Loucy (cell line): ENCODE results near the gene CLEC2D.
"Not testable (repeated sequence)": the region's sequence is repeated elsewhere in the genome, so short reads cannot be mapped to it uniquely, and the experiment has no call there.

ENCODE experiments used
- EZH2phosphoT487 ChIP-seq: fragments of 200-600 bp; IDR thresholded peaks from 2 replicates; pipeline ENCODE4 v1.6.1; 2018; ENCODE audit warnings: antibody characterized with exemption, mild to moderate bottlenecking, moderate library complexity, borderline replicate concordance
- TF ChIP-seq, protein P1 (sequence below): fragments of 200-600 bp; sonication (generic); conservative IDR thresholded peaks from 2 replicates; pipeline ENCODE4 v1.5.1; 2014; ENCODE audit warnings: mild to moderate bottlenecking, antibody characterized with exemption, low read length

DNA sequence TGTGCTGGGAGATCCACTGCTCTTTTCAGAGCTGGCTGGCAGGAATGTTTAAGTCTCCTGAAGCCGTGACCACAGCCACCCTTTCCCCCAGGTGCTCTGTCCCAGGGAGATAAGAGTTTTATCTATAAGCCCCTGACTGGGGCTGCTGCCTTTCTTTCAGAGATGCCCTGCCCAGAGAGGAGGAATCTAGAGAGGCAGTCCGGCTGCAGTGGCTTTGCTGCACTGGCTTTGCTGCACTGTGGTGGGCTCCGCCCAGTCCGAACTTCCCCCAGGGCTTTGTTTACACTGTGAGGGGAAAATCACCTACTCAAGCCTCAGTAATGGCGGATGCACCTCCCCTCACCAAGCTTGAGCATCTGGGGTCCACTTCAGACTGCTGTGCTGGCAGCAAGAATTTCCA, 15.9 kb downstream of the CLEC2D start:
- TF ChIP-seq, protein P1, sequence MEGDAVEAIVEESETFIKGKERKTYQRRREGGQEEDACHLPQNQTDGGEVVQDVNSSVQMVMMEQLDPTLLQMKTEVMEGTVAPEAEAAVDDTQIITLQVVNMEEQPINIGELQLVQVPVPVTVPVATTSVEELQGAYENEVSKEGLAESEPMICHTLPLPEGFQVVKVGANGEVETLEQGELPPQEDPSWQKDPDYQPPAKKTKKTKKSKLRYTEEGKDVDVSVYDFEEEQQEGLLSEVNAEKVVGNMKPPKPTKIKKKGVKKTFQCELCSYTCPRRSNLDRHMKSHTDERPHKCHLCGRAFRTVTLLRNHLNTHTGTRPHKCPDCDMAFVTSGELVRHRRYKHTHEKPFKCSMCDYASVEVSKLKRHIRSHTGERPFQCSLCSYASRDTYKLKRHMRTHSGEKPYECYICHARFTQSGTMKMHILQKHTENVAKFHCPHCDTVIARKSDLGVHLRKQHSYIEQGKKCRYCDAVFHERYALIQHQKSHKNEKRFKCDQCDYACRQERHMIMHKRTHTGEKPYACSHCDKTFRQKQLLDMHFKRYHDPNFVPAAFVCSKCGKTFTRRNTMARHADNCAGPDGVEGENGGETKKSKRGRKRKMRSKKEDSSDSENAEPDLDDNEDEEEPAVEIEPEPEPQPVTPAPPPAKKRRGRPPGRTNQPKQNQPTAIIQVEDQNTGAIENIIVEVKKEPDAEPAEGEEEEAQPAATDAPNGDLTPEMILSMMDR, result not testable (repeated sequence)
- not testable (repeated sequence) for TF ChIP-seq EZH2phosphoT487
